Epithelial cell of esophagus (primary cell): ENCODE measurements around the gene ARID1B.

ENCODE experiments used
- DNase-seq: peaks from one replicate; pipeline ENCODE4 v3.0.0; 2010; ENCODE audit warnings: low read depth
- H3K4me3 ChIP-seq: 2 replicates; pipeline ENCODE4 v1.5.1; 2011; ENCODE audit warnings: mild to moderate bottlenecking, low read length, control low read depth
- TF ChIP-seq, protein P1 (sequence below): IDR thresholded peaks from 2 replicates; pipeline ENCODE4 v1.5.1; 2011; ENCODE audit warnings: low read depth, mild to moderate bottlenecking, low read length, control low read depth, inconsistent platforms; ENCODE audit not compliant: insufficient read depth; ENCODE audit errors: missing control alignments

Gene ARID1B

DNA sequence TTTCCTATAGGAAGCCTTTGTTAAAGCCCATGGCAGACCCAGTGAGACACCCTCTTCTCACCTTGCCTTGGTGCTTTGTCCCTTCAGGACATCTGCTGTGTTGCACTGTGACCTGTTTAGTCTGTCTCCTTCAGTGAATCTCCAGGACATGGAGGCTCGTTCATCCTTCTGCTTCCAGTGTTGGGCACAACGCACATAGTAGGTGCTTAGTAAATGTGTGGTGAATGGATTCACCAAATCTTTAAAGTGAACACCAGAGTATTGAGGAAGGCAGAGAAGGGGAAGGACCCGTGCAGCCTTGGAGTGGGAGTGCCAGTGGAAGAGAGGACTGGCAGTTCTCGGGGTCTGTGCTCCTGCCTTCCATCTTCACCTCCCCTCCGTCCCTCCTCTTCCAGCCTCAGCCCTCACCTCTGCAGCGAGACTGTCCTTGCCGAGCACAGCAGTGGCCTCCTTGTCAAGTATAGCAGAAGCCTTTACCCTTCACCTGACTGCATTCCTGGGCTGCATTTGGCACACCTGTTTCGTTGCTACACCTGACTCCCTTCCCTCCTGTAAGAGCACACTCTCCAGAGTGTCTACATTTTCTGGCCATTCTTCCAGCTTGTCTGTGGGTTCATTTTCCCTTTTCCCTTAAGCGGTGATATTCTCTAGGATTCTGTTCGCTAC is 49.2 kb downstream of the ARID1B start:
- TF ChIP-seq, protein P1, sequence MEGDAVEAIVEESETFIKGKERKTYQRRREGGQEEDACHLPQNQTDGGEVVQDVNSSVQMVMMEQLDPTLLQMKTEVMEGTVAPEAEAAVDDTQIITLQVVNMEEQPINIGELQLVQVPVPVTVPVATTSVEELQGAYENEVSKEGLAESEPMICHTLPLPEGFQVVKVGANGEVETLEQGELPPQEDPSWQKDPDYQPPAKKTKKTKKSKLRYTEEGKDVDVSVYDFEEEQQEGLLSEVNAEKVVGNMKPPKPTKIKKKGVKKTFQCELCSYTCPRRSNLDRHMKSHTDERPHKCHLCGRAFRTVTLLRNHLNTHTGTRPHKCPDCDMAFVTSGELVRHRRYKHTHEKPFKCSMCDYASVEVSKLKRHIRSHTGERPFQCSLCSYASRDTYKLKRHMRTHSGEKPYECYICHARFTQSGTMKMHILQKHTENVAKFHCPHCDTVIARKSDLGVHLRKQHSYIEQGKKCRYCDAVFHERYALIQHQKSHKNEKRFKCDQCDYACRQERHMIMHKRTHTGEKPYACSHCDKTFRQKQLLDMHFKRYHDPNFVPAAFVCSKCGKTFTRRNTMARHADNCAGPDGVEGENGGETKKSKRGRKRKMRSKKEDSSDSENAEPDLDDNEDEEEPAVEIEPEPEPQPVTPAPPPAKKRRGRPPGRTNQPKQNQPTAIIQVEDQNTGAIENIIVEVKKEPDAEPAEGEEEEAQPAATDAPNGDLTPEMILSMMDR: no peak
- no peak overlapping the region for H3K4me3 ChIP-seq
- DNase-seq: no peak

DNA sequence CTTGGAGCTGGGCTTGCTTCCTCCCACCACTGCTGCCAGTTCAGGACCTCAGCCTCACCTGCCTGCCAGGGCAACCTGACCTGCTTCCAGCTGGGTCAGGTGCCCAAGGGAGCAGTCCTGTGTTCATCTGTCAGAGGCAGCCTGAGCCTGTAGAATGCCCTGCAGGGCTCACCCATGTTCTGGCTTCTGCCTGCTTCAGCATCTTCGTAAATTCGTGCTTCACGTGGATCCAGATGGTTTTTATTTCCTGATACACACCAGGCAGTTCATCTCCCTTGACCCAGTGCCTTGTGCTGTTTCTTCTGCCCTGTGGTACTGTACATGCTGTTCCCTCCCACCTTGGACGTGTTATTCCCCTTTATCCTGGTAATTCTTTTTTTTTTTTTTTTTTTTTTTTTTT is 50.2 kb downstream of the ARID1B start:
- TF ChIP-seq, protein P1: no peak
- H3K4me3 ChIP-seq: no peak overlapping the region
- DNase-seq: no peak

DNA sequence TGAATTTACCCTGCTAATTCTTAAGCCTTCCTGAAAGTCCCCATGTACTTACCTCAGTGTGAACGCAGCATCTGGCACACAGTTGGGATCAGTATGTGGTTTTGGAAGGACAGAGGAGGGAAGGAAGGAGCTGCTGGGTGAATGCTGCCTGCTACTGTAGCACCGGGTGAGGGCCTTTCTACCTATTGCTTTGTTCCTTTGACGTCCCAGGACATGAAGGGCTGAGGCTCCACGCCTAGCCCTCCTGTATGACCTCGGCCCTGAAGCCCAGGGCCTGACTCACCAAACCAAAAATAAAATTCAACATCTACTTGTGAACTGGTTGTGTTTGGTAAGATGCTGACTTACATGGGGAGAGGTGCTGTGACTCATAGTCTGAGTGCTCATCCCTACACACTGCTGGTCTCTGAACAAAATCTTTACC is 51.1 kb downstream of the ARID1B start:
- H3K4me3 ChIP-seq: no peak overlapping the region
- peak; percentile 89 for DNase-seq
- TF ChIP-seq, protein P1: no peak

DNA sequence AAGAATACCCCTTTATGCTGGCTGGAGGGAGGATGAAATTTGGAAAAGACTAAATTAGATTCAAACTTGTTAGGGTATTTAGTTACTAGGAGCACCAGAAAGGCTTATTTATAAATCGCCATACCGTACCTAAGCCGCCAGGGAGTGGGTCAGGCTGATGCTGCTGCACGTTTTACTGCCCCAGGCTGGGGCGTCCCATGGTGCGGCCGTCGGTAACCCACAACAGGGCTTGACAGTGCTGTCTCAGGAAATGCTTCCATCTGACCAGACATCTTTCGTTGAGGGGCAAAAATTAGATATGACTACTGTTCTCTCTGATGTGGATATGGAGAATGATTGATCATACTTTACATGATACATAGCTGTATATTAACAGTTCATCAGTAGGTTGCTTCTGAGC is 52.9 kb downstream of the ARID1B start:
- no peak for DNase-seq
- TF ChIP-seq, protein P1: no peak

DNA sequence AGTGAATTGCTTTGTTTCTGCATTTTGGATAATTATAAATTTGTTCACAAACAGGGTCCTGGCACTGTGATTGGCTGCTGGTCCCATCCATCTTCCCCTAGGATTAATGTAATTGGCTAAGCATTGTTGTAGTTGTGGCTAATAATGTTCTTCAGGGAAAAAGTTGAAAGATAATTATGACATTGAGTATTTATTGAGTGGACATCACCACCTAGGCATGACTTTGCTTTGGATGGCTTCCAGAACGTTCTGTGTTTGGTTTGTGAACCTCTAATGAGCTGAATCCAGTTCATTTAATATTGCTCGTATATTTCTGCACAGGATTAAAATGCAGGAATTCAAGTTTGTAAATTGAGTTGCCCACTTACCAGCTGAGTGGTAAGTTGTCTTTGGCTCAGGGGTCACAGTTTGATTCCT is 55.1 kb downstream of the ARID1B start:
- H3K4me3 ChIP-seq: no peak overlapping the region
- TF ChIP-seq, protein P1: no peak
- DNase-seq: peak; percentile 42

More for the DNA sequence above, 52.9 kb downstream of the ARID1B start:
- H3K4me3 ChIP-seq: no peak overlapping the region

DNA sequence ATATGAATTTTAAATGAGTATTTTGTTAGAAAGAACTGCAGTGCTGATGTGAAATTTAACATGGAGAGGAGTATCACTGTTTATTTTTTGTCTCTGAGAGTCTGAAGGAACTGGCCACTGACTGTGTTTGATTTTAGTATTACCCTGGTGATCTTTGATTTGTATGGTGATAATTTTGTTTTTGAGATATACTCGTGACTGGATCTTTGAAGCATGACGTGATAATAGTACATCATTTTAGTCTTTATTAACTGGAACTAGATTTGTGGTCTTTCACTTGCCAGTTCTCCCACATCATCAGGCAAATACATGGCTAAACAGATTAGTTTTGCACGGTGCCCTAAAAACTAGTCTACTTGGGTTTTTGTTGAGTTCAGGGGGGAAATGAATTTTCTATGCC is 55.5 kb downstream of the ARID1B start:
- TF ChIP-seq, protein P1: no peak
- H3K4me3 ChIP-seq: no peak overlapping the region
- no peak for DNase-seq

DNA sequence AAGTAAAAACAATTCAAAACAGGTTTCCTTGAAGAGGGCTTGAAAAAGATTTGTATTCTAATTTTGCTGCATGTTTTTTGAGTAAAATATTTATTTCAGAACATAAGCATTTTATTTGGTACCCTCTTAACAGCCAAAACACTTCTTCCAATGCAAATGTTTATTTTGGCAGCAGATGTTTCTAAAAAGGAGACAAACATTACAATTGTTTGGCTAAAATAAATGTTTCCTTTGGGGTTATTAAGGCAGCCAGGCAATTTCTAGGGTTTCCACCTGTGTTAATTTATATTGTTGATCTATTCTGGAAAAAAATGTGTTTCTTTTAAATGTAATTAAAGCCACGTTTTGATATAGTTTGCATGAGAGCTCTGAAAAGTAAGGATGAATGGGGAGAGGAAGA is 56.6 kb downstream of the ARID1B start:
- TF ChIP-seq, protein P1: no peak
- H3K4me3 ChIP-seq: no peak overlapping the region
- DNase-seq: no peak
